Neuron (in vitro differentiated cells): ENCODE measurements around the gene PIAS3.
A peak's percentile ranks its signal among the peaks of the same experiment; 100 is the strongest.
"Not testable (repeated sequence)": the region's sequence is repeated elsewhere in the genome, so short reads cannot be mapped to it uniquely, and the experiment has no call there.

Source experiments
- H2AFZ ChIP-seq: one replicate; pipeline ENCODE4 v1.6.1; 2013; ENCODE audit warnings: low read depth, mild to moderate bottlenecking, inconsistent platforms, low read length, moderate library complexity
- H3K27me3 ChIP-seq: one replicate; pipeline ENCODE4 v1.6.1; 2013; ENCODE audit warnings: low read length; ENCODE audit not compliant: insufficient read depth
- H3K36me3 ChIP-seq: one replicate; pipeline ENCODE4 v1.6.1; 2013; ENCODE audit warnings: low read length; ENCODE audit not compliant: insufficient read depth
- H3K4me1 ChIP-seq: one replicate; pipeline ENCODE4 v1.6.1; 2013; ENCODE audit warnings: low read length; ENCODE audit not compliant: insufficient read depth
- H3K4me3 ChIP-seq: 2 replicates; pipeline ENCODE4 v1.5.1; 2013; ENCODE audit warnings: mild to moderate bottlenecking, low read length, moderate library complexity
- H3K9me3 ChIP-seq: one replicate; pipeline ENCODE4 v1.6.1; 2013; ENCODE audit warnings: low read length

The PIAS3 gene

GRCh38 chr1:145859491-145860023 lies 676 bp upstream of the PIAS3 start:
- Histone ChIP-seq H3K4me3 (peak overlapping the region; percentile 77), H3K36me3 (peaks cover 23% of the 10 kb centered on the region), H2AFZ (peak overlapping the region; percentile 79), H3K4me1 (peaks cover 10% of the 10 kb centered on the region), H3K27me3 (no peaks in the 10 kb centered on the region), H3K9me3 (no peaks in the 10 kb centered on the region)

- peaks cover 33% of the 10 kb centered on the region for H3K36me3 ChIP-seq
- peak overlapping the region; percentile 77 for H3K4me3 ChIP-seq
- H3K27me3 ChIP-seq, result no peaks in the 10 kb centered on the region
- H3K4me1 ChIP-seq, result peaks cover 10% of the 10 kb centered on the region
- H2AFZ ChIP-seq, result peak overlapping the region; percentile 79
- no peaks in the 10 kb centered on the region for H3K9me3 ChIP-seq
These were observed 512 bp downstream of the PIAS3 start for GRCh38 chr1:145858238-145858900.

GRCh38 chr1:145857170-145857569 lies 1.7 kb downstream of the PIAS3 start:
- Histone ChIP-seq H3K4me1 (peaks cover 10% of the 10 kb centered on the region), H3K4me3 (peak overlapping the region; percentile 77), H2AFZ (no peak overlapping the region), H3K36me3 (peaks cover 41% of the 10 kb centered on the region), H3K9me3 (no peaks in the 10 kb centered on the region), H3K27me3 (no peaks in the 10 kb centered on the region)

GRCh38 chr1:145855426-145855948 lies 3.4 kb downstream of the PIAS3 start:
- no peak overlapping the region for H2AFZ ChIP-seq
- H3K36me3 ChIP-seq, result peaks cover 54% of the 10 kb centered on the region
- no peak overlapping the region for H3K4me3 ChIP-seq
- no peaks in the 10 kb centered on the region for H3K27me3 ChIP-seq
- peaks cover 10% of the 10 kb centered on the region for H3K4me1 ChIP-seq
- H3K9me3 ChIP-seq, result no peaks in the 10 kb centered on the region

- Histone ChIP-seq H3K4me1 (peaks cover 3% of the 10 kb centered on the region), H2AFZ (no peak overlapping the region), H3K36me3 (peaks cover 59% of the 10 kb centered on the region), H3K27me3 (no peaks in the 10 kb centered on the region), H3K4me3 (no peak overlapping the region), H3K9me3 (no peaks in the 10 kb centered on the region)
These were observed 9.3 kb downstream of the PIAS3 start for GRCh38 chr1:145849356-145850160.

DNA sequence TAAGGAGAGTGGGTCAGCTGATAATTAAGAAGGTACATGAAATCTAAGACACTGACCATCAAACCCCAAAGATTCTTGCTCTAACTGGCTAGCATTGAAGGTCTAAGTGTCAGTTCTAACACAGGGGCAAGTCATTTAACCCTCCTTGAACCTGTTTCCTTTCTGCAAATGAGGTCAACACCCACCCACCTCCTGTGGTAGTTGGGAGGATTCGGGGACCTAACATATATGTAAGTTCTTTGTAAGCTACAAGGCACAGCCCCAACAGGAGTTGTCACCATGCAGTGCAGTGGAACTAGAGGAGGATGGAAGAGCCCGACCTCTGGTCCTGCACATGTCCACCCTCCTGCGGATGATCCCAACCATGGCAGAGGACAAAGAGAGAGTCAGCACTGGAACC lies 11.1 kb downstream of the PIAS3 start:
- peaks cover 57% of the 10 kb centered on the region for H3K36me3 ChIP-seq
- no peaks in the 10 kb centered on the region for H3K9me3 ChIP-seq
- peaks cover 3% of the 10 kb centered on the region for H3K4me1 ChIP-seq
- no peak overlapping the region for H2AFZ ChIP-seq
- H3K27me3 ChIP-seq, result no peaks in the 10 kb centered on the region
- no peak overlapping the region for H3K4me3 ChIP-seq

GRCh38 chr1:145846201-145846612 lies 12.7 kb downstream of the PIAS3 start:
- Histone ChIP-seq H3K4me1 (peaks cover 3% of the 10 kb centered on the region), H3K27me3 (no peaks in the 10 kb centered on the region), H3K4me3 (peak overlapping the region; percentile 48), H3K9me3 (no peaks in the 10 kb centered on the region), H2AFZ (peak overlapping the region; percentile 56), H3K36me3 (peaks cover 60% of the 10 kb centered on the region)

GRCh38 chr1:145845514-145846161 lies 13.2 kb downstream of the PIAS3 start, which contains the start of gene NUDT17:
Gene NUDT17, plus strand, starts transcription at chr1:145845630. Its CDS starts 11 bp downstream, at chr1:145845641.
- Histone ChIP-seq H3K4me3 (peak within 1 kb of the TSS; percentile 48), H2AFZ (peak within 1 kb of the TSS; percentile 56), H3K27me3 (no peaks in the 10 kb centered on the region), H3K36me3 (peaks cover 60% of the 10 kb centered on the region), H3K9me3 (no peaks in the 10 kb centered on the region), H3K4me1 (peaks cover 3% of the 10 kb centered on the region)

DNA sequence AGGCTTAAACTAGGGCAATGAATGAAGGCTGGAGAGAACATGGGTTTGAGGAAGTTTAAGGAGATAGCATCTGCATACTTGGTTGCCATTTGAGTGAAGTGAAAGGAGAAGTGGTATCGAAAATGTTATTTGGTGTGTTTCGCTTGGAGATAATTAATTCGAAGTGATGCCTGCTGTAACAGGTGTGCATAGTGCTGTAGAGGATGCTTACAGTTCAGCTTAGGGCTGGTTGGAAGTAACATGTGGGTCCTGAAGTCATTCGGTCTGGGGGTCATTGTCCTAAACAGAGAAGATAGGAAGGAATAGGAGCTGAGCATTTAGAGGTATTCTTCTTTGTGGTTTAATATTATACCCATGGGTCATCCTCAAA lies 13.8 kb downstream of the PIAS3 start:
- Histone ChIP-seq H3K36me3 (peaks cover 55% of the 10 kb centered on the region), H3K27me3 (no peaks in the 10 kb centered on the region), H3K4me3 (peak overlapping the region; percentile 48), H3K9me3 (no peaks in the 10 kb centered on the region), H2AFZ (no peak overlapping the region), H3K4me1 (peaks cover 3% of the 10 kb centered on the region)

DNA sequence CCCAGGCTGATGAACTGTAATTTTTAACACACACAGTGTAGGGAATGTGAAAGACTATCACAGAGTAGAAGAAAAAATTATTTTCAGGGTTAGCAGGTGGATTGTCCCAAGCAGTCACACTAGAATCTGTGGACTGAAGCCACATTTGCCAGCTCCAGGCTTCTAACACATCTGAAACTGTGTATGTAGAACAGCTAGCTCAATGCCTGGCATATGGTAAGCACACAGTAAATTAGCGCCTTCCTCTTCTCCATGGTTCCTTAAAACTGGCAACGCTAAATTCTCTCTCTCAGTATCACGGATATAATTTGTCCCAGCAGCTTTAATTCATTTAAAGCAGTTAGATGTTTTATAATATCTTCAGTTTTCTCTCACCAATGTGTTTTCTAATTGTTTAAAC lies 15.8 kb downstream of the PIAS3 start:
- Histone ChIP-seq H3K4me3 (no peak overlapping the region), H2AFZ (no peak overlapping the region), H3K27me3 (no peaks in the 10 kb centered on the region), H3K36me3 (peaks cover 57% of the 10 kb centered on the region), H3K4me1 (peaks cover 3% of the 10 kb centered on the region), H3K9me3 (no peaks in the 10 kb centered on the region)

DNA sequence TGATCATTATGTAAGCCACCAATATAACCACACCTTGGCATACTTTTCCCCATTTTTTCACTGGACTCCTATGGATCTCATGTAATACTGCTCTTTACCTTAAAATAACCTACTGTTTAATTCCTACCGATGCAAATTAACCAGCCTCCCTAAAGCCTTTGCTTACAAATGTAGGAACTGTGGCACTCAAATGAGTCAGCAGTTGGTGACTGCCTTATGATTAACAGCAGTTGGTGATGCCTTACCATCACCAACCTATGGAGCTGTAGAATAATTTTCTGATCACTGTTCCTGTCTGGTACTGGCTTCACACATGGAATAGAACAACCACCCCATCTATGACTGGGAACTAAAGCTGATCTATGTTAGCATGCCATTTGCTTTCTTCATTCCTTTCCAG lies 21.2 kb downstream of the PIAS3 start:
- Histone ChIP-seq H3K27me3 (no peaks in the 10 kb centered on the region), H3K36me3 (peaks cover 89% of the 10 kb centered on the region), H3K4me3 (no peak overlapping the region), H2AFZ (no peak overlapping the region), H3K4me1 (no peaks in the 10 kb centered on the region), H3K9me3 (no peaks in the 10 kb centered on the region)

DNA sequence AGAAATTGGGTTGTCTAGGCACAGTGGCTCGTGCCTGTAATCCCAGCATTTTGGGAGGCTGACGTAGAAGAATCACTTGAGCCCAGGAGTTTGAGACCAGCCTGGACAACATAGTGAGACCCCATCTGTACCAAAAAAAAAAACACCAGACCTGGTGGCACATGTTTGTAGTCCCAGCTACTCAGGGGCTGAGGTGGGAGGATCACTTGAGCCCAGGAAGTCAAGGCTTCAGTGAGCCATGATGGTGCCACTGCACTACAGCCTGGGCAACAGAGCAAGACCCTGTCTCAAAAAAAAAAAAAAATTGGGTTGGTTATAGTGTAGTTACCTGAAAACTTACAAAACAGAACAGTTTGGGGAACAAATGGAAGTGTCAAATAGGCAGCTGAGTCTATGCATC lies 28.1 kb downstream of the PIAS3 start:
- not testable (repeated sequence) for H3K9me3 ChIP-seq, H2AFZ ChIP-seq, H3K27me3 ChIP-seq, H3K4me3 ChIP-seq, H3K4me1 ChIP-seq
- H3K36me3 ChIP-seq, result peaks cover 91% of the 10 kb centered on the region
